Measurements from ENCODE around the gene KRTAP2-3.
"Not testable (repeated sequence)": the region's sequence is repeated elsewhere in the genome, so short reads cannot be mapped to it uniquely, and the experiment has no call there.

KRTAP2-3 gene

DNA sequence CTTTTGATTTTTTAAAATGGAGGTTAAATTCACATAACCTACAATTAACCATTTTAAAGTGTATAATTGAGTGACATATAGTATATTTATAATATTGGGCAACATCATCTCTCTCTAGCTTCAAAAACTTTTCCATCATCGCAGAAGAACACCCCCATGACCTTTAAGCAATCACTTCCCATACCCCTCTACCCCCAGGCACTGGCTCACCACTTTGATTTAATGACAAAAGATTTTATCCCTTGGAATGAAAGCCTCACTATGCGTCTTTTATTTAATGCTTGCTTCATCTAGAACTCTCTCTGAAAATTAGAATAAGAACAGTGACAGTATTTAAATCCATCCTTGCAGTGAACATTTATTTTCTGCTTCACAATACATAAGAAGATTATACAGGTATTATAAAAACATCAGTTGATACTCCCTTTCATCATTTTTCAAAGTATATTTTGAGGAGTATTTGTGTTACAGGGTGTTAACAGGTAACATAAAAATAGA, 22.0 kb downstream of the KRTAP2-3 start:
- TF ChIP-seq, protein P1, sequence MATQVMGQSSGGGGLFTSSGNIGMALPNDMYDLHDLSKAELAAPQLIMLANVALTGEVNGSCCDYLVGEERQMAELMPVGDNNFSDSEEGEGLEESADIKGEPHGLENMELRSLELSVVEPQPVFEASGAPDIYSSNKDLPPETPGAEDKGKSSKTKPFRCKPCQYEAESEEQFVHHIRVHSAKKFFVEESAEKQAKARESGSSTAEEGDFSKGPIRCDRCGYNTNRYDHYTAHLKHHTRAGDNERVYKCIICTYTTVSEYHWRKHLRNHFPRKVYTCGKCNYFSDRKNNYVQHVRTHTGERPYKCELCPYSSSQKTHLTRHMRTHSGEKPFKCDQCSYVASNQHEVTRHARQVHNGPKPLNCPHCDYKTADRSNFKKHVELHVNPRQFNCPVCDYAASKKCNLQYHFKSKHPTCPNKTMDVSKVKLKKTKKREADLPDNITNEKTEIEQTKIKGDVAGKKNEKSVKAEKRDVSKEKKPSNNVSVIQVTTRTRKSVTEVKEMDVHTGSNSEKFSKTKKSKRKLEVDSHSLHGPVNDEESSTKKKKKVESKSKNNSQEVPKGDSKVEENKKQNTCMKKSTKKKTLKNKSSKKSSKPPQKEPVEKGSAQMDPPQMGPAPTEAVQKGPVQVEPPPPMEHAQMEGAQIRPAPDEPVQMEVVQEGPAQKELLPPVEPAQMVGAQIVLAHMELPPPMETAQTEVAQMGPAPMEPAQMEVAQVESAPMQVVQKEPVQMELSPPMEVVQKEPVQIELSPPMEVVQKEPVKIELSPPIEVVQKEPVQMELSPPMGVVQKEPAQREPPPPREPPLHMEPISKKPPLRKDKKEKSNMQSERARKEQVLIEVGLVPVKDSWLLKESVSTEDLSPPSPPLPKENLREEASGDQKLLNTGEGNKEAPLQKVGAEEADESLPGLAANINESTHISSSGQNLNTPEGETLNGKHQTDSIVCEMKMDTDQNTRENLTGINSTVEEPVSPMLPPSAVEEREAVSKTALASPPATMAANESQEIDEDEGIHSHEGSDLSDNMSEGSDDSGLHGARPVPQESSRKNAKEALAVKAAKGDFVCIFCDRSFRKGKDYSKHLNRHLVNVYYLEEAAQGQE (IDR thresholded peaks at IDR 0.05; ENCODE audit: insufficient read depth in 1 of 2, low read depth in 2 of 2, low read length in 2 of 2) = no peak
- no peak for TF ChIP-seq POLR2AphosphoS5 (IDR thresholded peaks at IDR 0.05; ENCODE audit: low read depth, low read length)
- no peak for TF ChIP-seq SIN3A (IDR thresholded peaks at IDR 0.05; ENCODE audit: borderline replicate concordance, insufficient read depth, low read length)
- TF ChIP-seq TAF1 (IDR thresholded peaks at IDR 0.05; ENCODE audit: borderline replicate concordance, insufficient read depth, low read length) = no peak
- TF ChIP-seq FOXP2 (optimal IDR thresholded peaks at IDR 0.05; ENCODE audit: borderline replicate concordance, extremely low read depth, extremely low read length, insufficient read depth) = no peak

DNA sequence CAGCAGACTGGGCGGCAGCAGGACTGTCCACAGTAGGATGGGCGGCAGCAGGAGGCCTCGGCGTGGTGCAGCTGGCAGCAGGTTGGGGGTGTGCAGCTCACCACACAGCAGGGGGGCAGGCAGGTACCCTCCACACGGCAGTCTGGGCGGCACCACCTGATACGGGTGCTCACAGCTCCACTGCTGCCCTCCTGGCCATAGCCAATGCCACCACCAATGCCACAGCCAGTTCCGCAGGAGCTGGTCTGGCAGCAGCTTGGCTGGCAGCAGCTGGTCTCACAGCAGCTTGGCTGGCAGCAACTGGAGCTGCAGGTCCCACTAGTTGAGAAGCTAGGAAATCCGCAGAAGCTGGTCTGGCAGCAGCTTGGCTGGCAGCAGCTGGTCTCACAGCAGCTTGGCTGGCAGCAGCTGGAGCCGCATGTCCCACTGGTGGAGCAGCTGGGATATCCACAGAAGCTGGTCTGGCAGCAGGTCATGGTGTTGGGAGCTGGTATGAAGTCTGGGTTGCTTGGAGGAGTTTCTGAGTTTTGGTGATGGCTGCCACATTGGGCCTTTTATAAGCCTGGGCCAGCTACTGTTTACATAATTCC, 25.5 kb downstream of the KRTAP2-3 start, which contains the start of gene KRTAP1-3:
TSS of gene KRTAP1-3 (minus strand) at position 529 of the 590 bp plus-strand sequence. CDS start at position 476, 53 bp downstream.
- not testable (repeated sequence) for TF ChIP-seq POLR2AphosphoS5 (IDR thresholded peaks at IDR 0.05; ENCODE audit: low read depth, low read length); SIN3A (IDR thresholded peaks at IDR 0.05; ENCODE audit: borderline replicate concordance, insufficient read depth, low read length)
- TF ChIP-seq, protein P1 (IDR thresholded peaks at IDR 0.05; ENCODE audit: insufficient read depth in 1 of 2, low read depth in 2 of 2, low read length in 2 of 2) = not testable (repeated sequence)

DNA sequence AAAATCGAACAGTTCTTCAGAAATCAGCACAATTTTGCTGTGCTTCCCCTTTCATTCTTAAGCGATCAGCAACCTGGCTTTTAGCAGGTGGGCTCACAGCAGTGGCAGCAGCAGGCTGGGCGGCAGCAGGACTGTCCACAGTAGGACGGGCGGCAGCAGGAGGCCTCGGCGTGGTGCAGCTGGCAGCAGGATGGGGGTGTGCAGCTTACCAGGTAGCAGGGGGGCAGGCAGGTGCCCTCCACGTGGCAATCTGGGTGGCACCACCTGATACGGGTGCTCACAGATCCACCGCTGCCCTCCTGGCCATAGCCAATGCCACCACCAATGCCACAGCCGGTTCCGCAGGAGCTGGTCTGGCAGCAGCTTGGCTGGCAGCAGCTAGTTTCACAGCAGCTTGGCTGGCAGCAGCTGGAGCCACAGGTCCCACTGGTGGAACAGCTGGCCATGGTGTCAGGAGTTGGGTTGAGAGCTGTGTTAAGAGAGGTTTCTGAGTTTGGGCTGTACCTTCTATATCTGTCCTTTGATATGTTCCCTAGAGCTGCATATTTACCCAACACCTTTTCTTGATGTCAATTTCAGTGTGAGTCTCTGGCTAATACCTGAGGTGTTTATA, 30.2 kb downstream of the KRTAP2-3 start, which contains the start of gene KRTAP1-4:
TSS of gene KRTAP1-4 (minus strand) at position 563 of the 613 bp plus-strand sequence. CDS start at position 446, 117 bp downstream.
- TF ChIP-seq TAF1 (IDR thresholded peaks at IDR 0.05; ENCODE audit: borderline replicate concordance, insufficient read depth, low read length) = no peak
- no peak for TF ChIP-seq SIN3A (IDR thresholded peaks at IDR 0.05; ENCODE audit: borderline replicate concordance, insufficient read depth, low read length)
- TF ChIP-seq, protein P1 (IDR thresholded peaks at IDR 0.05; ENCODE audit: insufficient read depth in 1 of 2, low read depth in 2 of 2, low read length in 2 of 2) = no peak
- TF ChIP-seq POLR2AphosphoS5 (IDR thresholded peaks at IDR 0.05; ENCODE audit: low read depth, low read length) = no peak
- no peak for TF ChIP-seq FOXP2 (optimal IDR thresholded peaks at IDR 0.05; ENCODE audit: borderline replicate concordance, extremely low read depth, extremely low read length, insufficient read depth)

DNA sequence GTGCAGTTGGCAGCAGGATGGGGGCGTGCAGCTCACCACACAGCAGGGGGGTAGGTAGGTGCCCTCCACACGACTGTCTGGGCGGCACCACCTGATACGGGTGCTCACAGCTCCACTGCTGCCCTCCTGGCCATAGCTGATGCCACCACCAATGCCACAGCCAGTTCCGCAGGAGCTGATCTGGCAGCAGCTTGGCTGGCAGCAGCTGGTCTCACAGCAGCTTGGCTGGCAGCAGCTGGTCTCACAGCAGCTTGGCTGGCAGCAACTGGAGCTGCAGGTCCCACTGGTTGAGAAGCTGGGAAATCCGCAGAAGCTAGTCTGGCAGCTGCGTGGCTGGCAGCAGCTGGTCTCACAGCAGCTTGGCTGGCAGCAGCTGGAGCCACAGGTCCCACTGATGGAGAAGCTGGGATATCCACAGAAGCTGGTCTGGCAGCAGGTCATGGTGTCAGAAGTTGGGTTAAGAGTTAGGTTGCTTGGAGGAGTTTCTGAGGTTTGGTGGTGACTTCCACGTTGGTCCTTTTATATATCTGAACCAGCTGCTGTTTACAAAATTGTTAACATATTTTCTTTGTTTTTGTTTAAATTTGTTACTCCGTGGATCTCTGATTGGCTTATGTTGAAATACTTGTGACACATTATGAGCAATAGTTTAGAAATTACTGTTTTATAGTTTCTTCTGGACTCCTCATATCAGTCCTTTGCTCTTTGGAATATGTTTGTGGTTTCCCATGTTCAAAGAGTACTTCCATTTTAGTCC, 33.0 kb downstream of the KRTAP2-3 start, which contains the start of gene KRTAP1-5:
TSS of gene KRTAP1-5 (minus strand) at position 494 of the 757 bp plus-strand sequence. CDS start at position 441, 53 bp downstream.
- TF ChIP-seq TAF1 (IDR thresholded peaks at IDR 0.05; ENCODE audit: borderline replicate concordance, insufficient read depth, low read length) (no peak), FOXP2 (optimal IDR thresholded peaks at IDR 0.05; ENCODE audit: borderline replicate concordance, extremely low read depth, extremely low read length, insufficient read depth) (no peak), SIN3A (IDR thresholded peaks at IDR 0.05; ENCODE audit: borderline replicate concordance, insufficient read depth, low read length) (no peak), POLR2AphosphoS5 (IDR thresholded peaks at IDR 0.05; ENCODE audit: low read depth, low read length) (no peak)
- TF ChIP-seq, protein P1 (IDR thresholded peaks at IDR 0.05; ENCODE audit: insufficient read depth in 1 of 2, low read depth in 2 of 2, low read length in 2 of 2) = no peak

Data from PFSK-1 (cell line).